ENCODE measurements around the gene NPEPL1.

Gene NPEPL1

DNA sequence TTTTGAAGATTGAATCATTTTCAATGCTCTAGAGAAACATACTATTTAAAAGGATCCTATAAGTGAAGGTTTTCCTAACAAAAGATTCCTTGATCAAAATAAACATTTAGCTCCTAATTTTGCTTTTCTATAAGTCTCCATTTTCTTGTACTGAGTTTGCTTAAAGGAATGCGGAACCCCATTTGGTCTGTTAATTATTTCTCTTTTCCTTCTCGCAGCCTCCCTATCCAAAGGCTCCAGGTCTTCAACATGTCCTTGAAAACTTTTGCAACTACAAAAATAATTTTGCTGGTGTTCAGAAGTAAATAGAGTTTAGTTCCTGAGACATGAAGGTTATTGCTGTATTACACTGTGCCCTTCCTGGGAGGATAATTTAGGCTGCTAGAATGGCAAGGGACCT lies 8.3 kb upstream of the NPEPL1 start:
- no peak for DNase-seq

DNA sequence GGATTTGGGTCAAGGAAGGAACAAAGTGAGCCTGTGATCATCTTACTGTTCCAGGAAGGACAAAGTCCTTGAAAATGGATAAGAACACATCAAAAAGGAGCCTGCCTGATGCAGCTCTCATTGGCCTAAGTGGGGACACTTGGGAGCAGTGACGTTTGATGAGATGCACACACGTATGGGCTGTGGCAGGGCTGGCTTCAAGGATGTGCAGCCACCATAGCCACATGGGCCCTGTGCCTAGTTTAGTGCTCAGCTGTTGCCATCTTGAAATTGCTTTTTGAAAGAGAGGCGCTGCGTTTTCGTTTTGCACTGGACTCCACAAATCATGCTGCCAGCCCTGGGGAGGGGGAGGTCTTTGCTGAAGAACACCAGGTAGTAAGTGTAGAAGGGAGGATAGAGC lies 6.6 kb upstream of the NPEPL1 start:
- DNase-seq, result no peak

DNA sequence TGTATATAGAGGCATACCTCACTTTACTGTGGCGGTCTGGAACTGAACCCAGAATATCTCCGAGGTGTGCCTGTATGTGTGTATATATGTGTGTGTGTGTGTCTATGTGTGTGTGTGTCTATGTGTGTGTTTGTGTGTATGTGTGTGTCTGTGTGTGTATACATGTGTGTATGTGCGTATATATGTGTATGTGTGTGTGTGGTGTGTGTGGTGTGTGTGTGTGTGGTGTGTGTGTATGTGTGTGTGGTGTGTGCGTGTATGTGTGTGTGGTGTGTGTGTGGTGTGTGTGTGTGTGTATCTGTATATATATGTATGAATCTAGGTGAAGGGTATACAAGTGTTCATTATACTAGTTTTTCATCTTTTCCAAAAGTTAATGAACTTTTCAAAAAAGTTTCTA lies 4.2 kb upstream of the NPEPL1 start:
- no peak for DNase-seq

DNA sequence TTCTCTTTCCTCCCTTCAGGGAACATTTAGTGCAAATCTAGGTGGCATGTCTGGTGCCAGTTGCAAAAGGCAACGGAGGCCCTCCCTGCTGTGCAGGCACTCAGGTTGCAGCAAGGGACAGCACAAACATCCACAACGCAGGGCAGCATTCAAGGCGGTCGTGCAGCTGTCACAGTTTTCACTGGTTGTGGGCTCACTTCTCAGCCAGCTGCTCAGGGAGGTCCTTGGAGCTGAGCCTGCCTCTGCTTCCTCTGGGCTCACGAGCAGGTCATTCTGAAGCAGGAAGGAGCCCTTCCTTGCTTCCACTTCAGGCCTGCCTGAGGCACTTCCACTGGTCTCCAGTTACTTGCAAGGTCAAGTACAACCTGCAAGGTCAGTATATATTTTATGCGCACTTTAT lies 3.8 kb upstream of the NPEPL1 start:
- no peak for DNase-seq

DNA sequence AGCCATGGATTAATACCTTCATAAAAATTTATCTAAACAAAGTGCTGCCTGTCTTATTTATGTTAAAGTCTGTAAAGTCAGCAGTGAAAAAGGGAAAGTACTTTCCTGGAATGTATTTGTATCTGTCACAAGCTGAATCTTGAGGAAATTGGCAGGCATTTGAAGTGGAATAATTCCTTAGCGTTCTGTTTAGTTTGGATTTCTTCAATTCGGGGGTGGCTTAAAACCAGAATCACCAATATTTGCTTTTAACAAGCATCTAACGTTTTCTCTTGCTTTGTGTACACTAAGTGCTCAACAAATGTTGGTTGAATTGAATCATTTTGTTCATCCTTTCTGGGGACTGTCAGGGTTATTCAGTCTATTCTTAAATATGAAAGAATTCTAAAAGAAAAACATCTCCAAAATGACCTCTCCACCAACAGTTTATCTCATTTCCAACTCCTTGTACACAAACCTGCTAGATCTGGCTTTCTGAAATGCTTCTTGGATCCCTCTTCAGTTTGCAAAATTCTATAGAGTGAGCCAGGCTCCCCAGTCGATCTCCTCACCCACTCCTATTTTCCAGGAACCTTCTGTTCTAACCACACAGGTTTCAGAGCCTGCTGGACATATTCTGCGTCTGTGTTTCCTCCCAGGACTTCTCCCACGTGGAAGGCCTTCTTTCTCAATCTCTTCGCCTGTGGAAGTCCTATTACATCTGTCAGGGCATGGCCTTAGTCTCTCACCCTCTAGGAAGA lies 2.0 kb upstream of the NPEPL1 start:
- no peak for DNase-seq

DNA sequence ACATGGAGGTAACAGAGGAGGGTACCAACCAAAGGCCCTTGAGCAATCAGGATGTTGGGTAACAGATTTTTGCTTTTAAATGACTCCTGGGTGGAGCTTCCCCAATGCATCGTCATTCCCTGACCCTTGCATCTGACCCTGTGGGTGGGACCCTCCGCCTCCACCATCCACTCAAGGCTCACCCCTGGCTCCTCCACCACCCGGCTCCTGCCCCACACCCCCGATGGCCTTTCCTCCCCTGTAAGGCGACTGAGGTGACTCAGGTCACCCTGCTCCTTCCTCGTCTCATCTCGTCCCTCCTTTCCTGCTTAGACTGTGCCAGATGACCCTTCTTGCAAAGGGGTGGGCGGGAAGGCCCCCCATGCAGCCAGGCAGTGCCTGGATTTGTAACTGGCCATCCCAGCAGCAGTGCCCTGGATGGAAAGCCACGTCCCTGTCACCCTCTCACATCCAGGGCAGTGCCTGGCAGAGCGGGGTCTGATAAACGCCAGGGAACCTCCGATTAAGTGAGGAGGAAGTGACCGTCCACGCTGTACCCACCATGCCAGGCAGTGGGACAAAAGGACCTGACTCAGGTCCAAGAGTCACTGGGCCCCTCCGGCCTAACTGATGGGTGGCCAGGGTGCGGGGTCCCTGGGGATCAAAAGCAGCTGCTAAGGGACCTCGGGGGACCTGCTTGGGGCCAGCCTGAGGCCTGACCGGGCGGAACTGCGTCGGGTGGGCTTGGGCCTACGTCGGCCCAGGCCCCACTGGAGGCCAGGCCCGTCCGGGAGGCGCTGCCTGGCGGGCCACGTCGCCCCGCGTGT lies 624 bp upstream of the NPEPL1 start:
- DNase-seq, result no peak

DNA sequence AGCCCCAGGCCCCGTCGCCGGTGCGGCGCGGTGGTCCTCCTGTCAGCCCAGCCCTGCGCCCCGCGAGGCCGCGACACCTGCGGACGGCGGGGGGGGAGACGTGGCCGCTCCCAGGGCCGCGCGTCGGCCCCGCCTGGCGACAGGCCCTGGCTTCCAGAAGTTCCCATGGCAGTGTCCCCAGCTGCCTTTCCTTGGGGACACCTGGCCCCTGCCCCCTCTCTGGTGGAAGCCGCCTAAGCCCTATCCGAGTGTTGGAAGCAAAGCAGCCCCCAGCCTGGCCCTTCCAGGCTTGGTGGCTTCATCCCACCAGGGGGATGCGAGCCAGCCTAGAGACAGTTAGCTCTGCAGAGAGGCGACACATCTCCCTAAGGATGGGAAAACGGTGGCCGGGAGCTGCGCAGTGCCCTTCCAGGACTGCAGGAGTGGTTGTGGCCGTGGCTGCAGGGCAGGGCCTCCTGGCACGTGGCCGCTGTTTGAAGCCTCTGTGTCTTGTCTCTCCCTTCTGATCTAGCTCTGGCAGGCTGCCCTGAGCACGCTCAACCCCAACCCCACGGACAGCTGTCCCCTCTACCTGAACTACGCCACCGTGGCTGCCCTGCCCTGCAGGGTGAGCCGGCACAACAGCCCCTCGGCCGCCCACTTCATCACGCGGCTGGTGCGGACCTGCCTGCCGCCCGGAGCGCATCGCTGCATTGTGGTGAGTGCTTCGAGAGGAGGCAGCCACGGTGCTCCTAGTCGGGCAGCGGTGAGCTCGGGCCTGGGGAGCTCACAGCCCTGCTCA lies 816 bp downstream of the NPEPL1 start:
- no peak for DNase-seq

DNA sequence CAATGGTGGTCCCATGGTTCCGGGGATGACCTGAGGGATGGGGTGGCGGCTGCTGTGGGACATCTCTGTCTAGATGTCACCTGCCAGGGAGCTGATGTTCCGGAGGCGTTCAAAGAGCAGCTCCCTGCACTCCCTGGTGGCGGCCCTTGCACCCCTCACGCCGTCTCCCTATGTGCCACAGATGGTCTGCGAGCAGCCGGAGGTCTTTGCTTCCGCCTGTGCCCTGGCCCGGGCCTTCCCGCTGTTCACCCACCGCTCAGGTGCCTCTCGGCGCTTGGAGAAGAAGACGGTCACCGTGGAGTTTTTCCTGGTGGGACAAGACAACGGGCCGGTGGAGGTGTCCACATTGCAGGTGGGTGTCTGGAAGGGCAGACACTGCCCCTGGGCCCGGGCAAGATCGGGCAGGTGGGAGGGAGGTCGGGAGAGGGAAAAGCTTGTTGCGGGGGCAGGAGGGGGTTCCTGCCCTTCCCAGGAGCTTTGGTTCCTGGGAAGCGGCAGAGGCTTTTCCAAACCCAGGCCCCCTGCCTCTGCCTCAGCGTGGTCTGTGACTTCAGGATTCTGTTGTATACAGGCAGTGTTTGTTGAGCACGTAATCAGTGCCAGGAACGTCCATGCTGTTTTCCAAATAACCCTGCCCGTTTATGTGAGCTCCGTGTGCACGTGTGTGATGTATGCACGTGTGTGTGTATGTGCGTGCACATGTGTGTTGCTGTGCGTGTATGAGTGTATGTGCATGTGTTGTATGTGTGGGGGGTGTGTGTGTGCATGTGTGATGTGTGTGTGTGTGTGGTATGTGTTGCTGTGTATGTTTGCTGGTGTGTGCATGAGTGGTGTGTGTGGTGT lies 1.9 kb downstream of the NPEPL1 start:
- DNase-seq, result no peak

DNA sequence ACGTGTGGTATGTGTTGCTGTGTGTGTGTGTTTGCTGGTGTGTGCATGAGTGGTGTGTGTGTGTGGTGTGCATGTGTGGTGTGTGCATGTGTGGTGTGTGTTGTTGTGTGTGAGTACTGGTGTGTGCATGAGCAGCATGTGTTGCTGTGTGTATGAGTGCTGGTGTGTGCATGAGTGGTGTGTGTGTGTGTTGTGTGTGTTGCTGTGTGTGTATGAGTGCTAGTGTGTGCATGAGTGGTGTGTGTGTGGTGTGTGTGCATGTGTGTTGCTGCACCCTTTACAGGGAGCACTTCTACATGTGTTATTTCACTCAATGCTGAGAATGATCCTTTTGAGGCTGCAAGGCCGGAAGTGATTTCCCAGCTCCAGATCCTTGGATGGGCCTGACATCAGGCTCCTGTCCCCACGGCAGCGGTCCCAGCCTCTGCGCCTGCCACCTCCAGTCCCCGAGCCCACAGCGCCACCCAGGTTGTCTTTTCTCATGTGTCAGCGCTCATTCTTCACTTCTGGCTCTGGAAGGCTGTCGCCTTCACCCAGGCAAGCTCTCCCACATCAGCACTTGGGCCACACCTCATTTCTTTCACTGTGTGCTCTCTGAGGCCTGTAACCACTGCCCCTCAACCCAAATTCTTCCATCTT lies 2.6 kb downstream of the NPEPL1 start:
- no peak for DNase-seq

DNA sequence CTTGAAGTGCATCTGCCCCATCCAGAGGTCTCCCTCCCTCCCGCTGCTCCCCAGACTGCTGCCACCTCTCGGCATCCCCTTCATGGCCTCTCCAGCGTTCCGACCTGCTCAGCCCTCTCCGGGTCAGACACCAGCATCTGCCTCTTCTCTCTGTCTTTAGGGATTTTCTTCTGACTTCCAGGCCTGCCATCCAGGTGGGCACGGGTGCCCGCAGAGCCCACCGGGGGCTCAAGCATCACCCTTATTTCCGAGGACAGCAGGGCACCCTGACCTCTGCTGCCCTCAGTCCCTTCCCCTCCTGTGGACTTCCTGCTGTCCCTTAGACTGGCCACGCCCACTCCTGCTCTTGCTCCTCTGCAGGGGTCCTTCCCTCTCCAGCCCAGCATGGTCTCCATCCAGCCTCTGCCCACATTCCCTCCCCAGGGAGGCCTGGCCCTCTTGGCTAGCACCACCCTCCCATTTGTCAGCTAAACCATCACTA lies 3.3 kb downstream of the NPEPL1 start:
- DNase-seq, result no peak

DNA sequence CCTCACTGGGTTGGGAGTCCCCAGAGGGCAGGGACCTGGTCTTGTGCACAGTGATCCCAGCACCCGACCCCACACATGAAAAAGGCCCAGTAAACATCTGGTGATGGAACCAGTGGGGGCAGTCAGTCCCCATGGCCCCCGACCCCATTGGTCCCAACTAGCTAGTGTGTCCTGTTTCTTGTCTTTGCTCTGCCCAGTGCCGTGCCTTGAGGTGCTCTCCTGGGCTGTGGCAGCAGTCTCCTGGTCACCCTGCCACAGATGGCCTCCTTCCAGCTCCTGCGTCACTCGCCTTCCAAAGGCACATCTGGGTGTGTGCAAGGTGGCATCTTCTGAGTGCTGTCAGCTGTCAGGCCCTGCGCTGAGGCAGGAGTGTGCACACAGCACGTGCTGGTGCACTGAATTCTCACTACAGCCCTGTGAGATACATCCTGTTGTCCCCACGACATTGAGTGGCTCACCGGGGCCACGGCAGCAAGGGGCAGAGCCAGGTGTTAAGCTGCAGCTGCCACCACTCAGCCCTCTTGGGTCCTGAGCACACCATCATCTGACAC lies 3.9 kb downstream of the NPEPL1 start:
- DNase-seq, result no peak

DNA sequence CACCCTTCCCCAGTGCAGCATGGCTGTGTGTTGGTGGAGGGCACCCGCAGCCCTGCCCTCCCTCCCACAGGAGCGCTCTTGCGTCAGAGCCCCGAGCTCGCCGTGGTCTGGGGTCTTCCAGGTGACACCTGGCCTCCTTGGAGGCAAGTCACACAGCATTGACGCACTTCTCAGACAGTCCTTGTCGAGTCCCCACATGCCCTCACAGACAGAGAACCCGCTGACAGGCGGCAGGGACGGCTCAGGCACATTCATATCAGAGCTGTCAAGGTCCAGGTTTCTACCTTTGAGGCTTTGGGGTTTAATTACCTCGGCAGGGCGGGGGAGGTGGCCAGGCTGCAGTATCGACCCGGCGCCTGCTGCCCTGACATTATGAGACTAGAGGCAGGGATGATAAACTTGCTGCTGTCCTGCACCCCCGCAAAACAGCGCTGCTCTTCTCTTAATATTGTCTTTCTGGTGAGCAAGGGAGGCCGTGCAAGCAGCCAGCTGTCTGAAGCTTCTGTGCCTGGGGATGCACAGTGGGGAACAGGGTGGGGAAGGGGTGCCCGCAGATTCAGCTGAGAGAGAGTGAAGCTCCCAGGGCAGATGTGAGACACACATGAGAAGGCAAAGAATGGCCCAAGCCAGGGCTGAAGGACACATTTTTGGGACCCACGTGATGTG lies 4.7 kb downstream of the NPEPL1 start:
- no peak for DNase-seq

DNA sequence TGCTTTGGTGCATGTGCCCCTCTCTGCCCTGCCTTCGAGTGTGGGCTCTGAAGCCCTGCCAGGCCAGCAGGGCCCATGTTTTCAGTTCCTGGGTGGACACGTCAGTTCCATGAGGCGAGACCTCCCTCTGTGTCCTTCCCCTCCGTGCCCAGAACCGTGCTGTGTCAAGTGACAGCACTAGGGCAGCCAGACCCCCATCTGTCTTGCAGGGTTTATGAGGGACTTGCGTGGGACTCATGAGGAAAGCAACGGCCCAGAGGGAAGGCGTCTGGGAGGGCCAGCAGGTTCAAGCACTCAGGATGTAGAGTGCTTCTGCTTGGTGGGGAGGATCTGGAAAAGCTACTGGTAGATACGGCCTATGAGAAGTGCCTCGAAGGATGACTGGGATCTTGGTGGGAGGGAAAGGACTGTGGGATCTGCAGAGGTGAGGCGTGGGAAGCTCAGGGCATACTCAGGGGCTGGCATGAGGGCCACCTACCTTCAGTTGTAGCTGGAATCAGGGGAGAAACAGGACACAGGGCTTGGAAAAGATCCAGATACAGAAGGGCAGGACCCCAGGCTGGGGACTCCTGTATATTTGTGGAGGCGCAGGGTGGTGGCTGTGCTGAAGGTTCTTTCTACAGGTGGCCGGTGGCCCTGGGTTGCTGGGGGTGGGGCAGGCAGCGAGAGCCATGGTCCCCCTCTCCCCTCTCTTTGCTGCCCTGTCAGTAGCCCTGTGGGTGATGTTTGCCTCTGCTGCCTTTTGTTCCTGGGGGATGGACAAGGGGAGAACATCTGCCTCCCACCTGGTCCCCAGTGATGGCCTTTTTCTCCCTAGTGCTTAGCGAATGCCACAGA lies 5.5 kb downstream of the NPEPL1 start:
- no peak for DNase-seq

DNA sequence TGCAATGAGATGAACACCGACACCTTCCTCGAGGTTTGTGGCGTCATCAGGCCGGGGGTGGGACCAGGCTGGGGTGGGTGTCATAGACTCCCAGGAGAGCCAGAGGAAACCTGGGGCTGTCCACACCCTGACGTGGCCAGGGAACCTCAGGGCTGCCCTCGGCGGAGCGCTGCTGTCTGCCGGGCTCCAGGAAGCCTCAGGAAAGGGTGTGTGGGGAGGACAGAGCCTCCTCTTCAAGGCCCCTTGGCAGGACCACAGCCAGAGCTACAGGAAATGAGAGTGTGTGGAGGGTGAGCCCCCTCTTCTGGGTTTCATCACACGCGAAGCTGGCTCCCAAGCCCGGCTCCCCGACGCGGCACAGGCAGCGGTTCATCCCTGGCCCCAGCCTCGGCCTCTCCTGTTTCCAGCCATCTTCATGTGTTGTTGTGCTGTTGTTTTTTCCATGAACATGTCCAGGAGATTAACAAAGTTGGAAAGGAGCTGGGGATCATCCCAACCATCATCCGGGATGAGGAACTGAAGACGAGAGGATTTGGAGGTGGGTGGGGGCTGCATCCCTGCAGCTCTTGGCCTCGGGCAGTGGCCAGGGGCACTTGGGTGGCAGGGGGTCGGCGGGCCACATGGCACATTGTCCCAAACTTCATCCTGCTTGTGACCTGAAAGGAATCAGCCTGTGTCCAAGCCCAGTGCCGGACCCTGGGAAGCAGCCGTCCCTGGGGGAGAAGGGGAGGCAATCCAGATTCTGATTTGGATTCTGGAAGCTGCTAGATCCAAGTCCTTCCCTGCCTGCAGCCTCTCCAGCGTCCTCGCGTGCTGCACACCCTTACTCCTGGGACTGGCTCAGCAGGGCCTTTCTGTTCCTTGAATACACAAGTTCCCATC lies 6.4 kb downstream of the NPEPL1 start:
- no peak for DNase-seq

DNA sequence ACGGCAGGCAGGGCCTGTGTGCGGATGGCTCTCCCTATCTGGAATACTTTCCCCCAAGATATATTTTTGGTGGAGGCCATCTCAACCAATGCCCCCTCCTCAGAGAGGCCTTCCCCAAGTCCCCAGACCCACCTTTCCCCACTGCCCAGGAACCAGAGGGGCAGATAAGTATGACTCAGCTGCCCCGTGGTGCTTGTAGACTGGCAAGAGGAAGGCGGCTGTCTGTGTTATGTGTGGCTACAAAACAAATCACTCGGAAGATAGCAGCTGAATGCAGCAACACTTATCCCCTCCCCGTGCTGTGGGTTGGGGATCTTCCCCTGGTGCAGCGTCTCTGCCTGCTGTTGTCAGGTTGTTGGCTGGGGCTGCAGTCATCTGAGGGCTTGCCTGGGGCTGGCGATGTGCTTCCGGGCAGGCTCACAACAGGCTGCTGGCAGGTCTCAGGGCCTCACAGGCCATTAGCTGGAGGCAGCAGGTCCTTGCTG lies 7.1 kb downstream of the NPEPL1 start:
- DNase-seq, result no peak

DNA sequence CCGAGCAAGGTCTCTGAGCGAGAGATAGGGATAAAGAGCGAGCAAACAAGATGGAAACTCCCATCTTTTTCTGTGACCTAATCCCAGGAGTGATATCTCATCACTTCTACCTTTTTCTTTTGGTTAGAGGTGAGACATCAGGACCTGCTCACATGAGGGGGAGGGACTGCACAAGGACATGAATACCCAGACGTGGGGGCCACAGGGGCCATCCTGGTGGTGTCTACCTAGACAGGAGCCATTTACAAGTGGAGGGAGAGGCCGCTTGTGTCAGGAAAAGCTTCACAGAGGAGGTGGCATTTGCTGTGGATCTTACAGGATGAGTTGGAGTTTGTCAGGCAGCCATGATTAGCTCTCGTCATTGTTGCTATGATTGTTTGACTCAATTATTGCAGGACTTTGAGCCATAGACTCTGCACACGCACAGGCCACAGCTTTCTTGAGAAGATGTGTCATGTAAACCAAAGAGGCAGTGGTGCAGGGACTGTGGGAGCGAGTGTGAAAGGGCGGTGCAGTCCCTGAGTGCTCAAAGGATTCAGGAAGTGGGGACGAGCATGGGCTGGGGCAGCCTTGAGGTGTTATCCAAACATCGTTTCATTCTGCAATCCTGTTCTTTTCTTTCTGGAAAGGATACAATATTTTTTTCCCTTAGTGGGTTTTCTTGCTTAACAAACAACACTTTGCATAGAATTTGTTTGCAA lies 7.7 kb downstream of the NPEPL1 start:
- DNase-seq, result no peak

DNA sequence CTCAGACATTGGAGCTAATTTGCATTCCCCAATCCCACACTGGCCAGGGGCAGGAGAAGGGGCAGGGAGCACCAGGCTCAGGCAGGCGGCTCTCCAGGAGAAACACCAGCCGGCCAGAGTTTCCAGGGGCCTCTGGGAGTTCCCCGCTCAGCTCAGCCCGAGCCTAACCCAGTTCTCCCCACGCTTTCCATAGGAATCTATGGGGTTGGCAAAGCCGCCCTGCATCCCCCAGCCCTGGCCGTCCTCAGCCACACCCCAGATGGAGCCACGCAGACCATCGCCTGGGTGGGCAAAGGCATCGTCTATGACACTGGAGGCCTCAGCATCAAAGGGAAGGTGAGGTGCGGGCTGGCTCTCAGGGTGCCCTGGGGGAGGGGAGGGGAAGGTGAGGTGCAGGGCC lies 8.2 kb downstream of the NPEPL1 start:
- DNase-seq, result no peak

DNA sequence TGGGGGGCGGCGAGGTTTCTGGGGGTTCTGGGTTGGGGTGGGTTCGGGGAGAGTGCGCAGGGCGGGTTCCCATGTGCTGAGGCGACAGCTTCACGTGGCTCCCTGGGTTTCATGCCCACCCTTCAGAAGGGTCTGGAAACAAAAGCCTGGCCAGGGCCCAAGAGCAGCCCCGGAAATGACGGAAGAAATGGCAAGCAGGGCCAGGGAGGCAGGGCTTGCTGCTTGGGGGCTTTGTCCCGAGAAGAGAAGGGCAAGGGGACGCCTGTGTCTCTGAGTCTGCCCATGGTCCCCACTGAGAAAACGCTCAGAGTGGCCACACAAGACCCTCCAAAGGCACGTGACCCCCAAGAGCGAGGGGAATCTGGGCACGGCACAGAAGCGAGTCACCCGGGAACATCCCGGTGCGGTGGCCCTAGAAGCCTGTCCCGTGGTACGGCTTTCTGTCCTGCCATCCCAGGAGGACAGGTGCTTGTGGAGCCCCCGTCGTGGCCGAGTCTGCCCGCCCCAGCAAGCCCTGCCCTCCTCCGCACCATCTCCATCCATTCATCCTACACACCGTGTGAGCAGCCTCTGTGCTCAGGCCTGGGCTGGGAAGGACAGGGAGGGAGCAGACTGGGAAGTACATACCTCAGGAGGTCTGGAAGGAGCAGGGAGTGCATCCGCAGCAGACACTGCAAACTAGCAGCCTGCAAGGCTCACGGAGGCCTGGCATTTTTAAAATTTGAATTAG lies 9.0 kb downstream of the NPEPL1 start:
- DNase-seq, result no peak

All from effector CD4-positive, alpha-beta T cell (primary cell).